C4-2B (cell line): Measurements from ENCODE around the gene R3HDM1.

ENCODE experiments used
- ZFX ChIP-seq: fragments of 450-650 bp; IDR thresholded peaks from 2 replicates; pipeline ENCODE4 v1.6.1; 2017
- TF ChIP-seq, protein P1 (sequence below): fragments of 450-650 bp; conservative IDR thresholded peaks from 2 replicates; pipeline ENCODE4 v1.5.1; 2017; ENCODE audit warnings: mild to moderate bottlenecking

DNA sequence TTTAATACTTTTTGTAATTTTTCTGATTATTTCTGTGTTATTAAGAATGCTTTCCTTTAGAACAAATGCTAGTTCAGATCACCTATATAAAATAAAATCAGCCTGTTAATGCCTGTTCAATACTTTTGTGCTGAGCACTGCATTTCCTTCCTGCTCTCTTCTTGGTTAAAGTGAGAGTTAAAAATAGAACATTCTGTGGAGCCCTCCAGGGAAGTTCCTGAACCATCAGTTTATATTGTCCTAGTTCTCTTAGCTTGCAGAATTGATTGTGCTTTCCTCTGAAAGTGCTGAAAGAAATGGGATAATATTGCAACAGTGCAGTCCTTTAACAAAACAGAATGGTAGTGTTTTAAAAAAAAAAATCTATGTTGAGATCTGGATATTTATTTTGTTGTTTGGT is 135.8 kb downstream of the R3HDM1 start:
- TF ChIP-seq, protein P1, sequence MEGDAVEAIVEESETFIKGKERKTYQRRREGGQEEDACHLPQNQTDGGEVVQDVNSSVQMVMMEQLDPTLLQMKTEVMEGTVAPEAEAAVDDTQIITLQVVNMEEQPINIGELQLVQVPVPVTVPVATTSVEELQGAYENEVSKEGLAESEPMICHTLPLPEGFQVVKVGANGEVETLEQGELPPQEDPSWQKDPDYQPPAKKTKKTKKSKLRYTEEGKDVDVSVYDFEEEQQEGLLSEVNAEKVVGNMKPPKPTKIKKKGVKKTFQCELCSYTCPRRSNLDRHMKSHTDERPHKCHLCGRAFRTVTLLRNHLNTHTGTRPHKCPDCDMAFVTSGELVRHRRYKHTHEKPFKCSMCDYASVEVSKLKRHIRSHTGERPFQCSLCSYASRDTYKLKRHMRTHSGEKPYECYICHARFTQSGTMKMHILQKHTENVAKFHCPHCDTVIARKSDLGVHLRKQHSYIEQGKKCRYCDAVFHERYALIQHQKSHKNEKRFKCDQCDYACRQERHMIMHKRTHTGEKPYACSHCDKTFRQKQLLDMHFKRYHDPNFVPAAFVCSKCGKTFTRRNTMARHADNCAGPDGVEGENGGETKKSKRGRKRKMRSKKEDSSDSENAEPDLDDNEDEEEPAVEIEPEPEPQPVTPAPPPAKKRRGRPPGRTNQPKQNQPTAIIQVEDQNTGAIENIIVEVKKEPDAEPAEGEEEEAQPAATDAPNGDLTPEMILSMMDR, result no peak
- TF ChIP-seq ZFX, result no peak
